ENCODE results near the gene STAC3. TPM values are rescaled to one million over a fixed set of nuclear protein-coding genes. Genes with fewer than 3 reads are reported as not detected.

STAC3 gene
- total RNA-seq, 1 donor from 2014 or later, result 1.1 TPM

GRCh38 chr12:57254506-57255280 is 3.7 kb upstream of the STAC3 start:
- no peak for ATAC-seq

GRCh38 chr12:57250541-57250940 is 446 bp downstream of the STAC3 start:
- no peak for ATAC-seq

- no peak for ATAC-seq
Measured at GRCh38 chr12:57248934-57249742, 1.8 kb downstream of the STAC3 start.

GRCh38 chr12:57247041-57247440 is 3.9 kb downstream of the STAC3 start:
- no peak for ATAC-seq

- no peak for ATAC-seq
Measured at GRCh38 chr12:57244312-57244696, 6.7 kb downstream of the STAC3 start.

- ATAC-seq, result peak; percentile 29
Measured at GRCh38 chr12:57243521-57244311, 7.3 kb downstream of the STAC3 start.

GRCh38 chr12:57242691-57243454 is 8.1 kb downstream of the STAC3 start:
- peak; percentile 30 for ATAC-seq

GRCh38 chr12:57242329-57242690 is 8.7 kb downstream of the STAC3 start:
- ATAC-seq, result no peak

GRCh38 chr12:57241402-57242310 is 9.3 kb downstream of the STAC3 start:
- ATAC-seq, result no peak

GRCh38 chr12:57240926-57241401 is 10.0 kb downstream of the STAC3 start:
- no peak for ATAC-seq

GRCh38 chr12:57240066-57240921 is 10.7 kb downstream of the STAC3 start:
- ATAC-seq, result peak; percentile 35

- no peak for ATAC-seq
Measured at GRCh38 chr12:57239587-57240065, 11.4 kb downstream of the STAC3 start.

GRCh38 chr12:57238854-57239554 is 12.0 kb downstream of the STAC3 start:
- peak; percentile 64 for ATAC-seq

- ATAC-seq, result no peak
Measured at GRCh38 chr12:57237932-57238853, 12.8 kb downstream of the STAC3 start.

GRCh38 chr12:57237596-57237931 is 13.4 kb downstream of the STAC3 start:
- peak; percentile 1 for ATAC-seq

GRCh38 chr12:57236925-57237595 is 13.9 kb downstream of the STAC3 start:
- ATAC-seq, result peak; percentile 24

GRCh38 chr12:57236201-57236924 is 14.6 kb downstream of the STAC3 start:
- ATAC-seq, result no peak
